SU-DHL-6 (cell line): ENCODE data around the gene SETD1A.

Experiments
- CTCF ChIP-seq: fragments of 200-600 bp; sonication (generic); IDR thresholded peaks from one replicate; pipeline ENCODE4 v1.5.1; 2017; ENCODE audit warnings: antibody characterized with exemption, mild to moderate bottlenecking, low read length, moderate library complexity; ENCODE audit not compliant: insufficient read depth, poor library complexity, severe bottlenecking
- EZH2phosphoT487 ChIP-seq: fragments of 200-600 bp; sonication (generic), shearing (Covaris generic); conservative IDR thresholded peaks from 2 replicates; pipeline ENCODE4 v1.6.1; 2018; ENCODE audit warnings: mild to moderate bottlenecking, antibody characterized with exemption, low read length, moderate library complexity, mixed read lengths

- TF ChIP-seq CTCF (no peak), EZH2phosphoT487 (no peak)
These were observed 10.2 kb downstream of the SETD1A start for GRCh38 chr16:30967795-30968194.
